Transverse colon (tissue), 4 donors: ENCODE data around the gene NEURL1B. TPM values are rescaled to one million over a fixed set of nuclear protein-coding genes. Genes with fewer than 3 reads are reported as not detected.

Experiments
- DNase-seq: peaks from one replicate; pipeline ENCODE4 v3.0.0-alpha.2; 2019
- H3K27ac ChIP-seq, 4 donors: fragments of 200-600 bp; sonication (generic); 2 replicates each; pipeline ENCODE4 v1.5.1; 2016 to 2018; ENCODE audit warnings: inconsistent platforms in 4 of 4
- H3K27me3 ChIP-seq: fragments of 200-600 bp; sonication (generic); 2 replicates; pipeline ENCODE4 v1.5.1; 2017; ENCODE audit warnings: inconsistent platforms
- H3K36me3 ChIP-seq, 4 donors: fragments of 200-600 bp; sonication (generic); 2 replicates each; pipeline ENCODE4 v1.5.1; 2017 to 2019; ENCODE audit warnings: inconsistent platforms in 4 of 4
- H3K4me1 ChIP-seq, 4 donors: fragments of 200-600 bp; sonication (generic); 2 replicates each; pipeline ENCODE4 v1.5.1; 2017 to 2020; ENCODE audit warnings: inconsistent platforms in 4 of 4
- H3K4me3 ChIP-seq, 4 donors: fragments of 200-600 bp; sonication (generic); 1 replicate in 1 of 4; 2 replicates in 3 of 4; pipeline versions ENCODE4 v1.5.1 to v1.6.1; 2017 to 2019; ENCODE audit warnings: inconsistent platforms in 4 of 4
- H3K9me3 ChIP-seq, 2 donors: fragments of 200-600 bp; sonication (generic); 2 replicates each; pipeline ENCODE4 v1.5.1; 2017 to 2019; ENCODE audit warnings: inconsistent platforms in 2 of 2
- EP300 ChIP-seq: sonication (generic); formaldehyde crosslinking; IDR thresholded peaks from one replicate; pipeline ENCODE4 v1.6.1; 2017; ENCODE audit warnings: antibody characterized with exemption, low read depth
- POLR2A ChIP-seq: fragments of 450-650 bp; IDR thresholded peaks from one replicate; pipeline ENCODE4 v1.6.1; 2016; ENCODE audit warnings: antibody characterized with exemption, mild to moderate bottlenecking, moderate library complexity
- POLR2AphosphoS5 ChIP-seq, 3 donors: sonication (generic); formaldehyde crosslinking; IDR thresholded peaks; one replicate each; pipeline ENCODE4 v1.6.1; 2016; ENCODE audit warnings: antibody characterized with exemption in 3 of 3
- WGBS, 2 donors: methylation state at CpG; one replicate each; pipeline ENCODE4 v1.1.5; 2018; ENCODE audit warnings: low coverage in 1 of 2; 5-methylcytosine and 5-hydroxymethylcytosine counted together
- in situ Hi-C, 4 donors: fragments of 200-750 bp; cut with MboI; loops; one replicate each; pipeline versions ENCODE4 v1.15.0 to v1.15.1; 2017; ENCODE audit warnings: low sequenced_read_pairs in 3 of 4, low pct_ligation_motif_present in 1 of 4, low pct_unique_long_range_greater_than_20kb in 1 of 4
- intact Hi-C: fragments of 100-400 bp; cut with DNase I; formaldehyde crosslinking; loops from one replicate; pipeline ENCODE4 v1.15.1; 2023; ENCODE audit warnings: low total_unique reads
- total RNA-seq, 4 donors: library from RNA; depleted of rRNA; stranded (reverse); fragments of >200 nt; gene quantifications; one replicate each; pipeline ENCODE4 v1.1.0, GENCODE V29; 2016
- TF ChIP-seq, protein P1 (sequence below), 5 experiments: fragments of 200-600 bp in 3 of 5; fragments of 450-650 bp in 2 of 5; sonication (generic) in 3 of 5; IDR thresholded peaks; 1 replicate in 2 of 5; 2 replicates in 3 of 5; pipeline ENCODE4 v1.5.1; 2016 to 2017; ENCODE audit warnings: antibody characterized with exemption in 5 of 5, inconsistent platforms in 3 of 5, mild to moderate bottlenecking in 2 of 5, moderate library complexity in 1 of 5

NEURL1B gene
- total RNA-seq, 4 donors from 2014 or later: 74.6 to 168 (median 94.5) TPM

DNA sequence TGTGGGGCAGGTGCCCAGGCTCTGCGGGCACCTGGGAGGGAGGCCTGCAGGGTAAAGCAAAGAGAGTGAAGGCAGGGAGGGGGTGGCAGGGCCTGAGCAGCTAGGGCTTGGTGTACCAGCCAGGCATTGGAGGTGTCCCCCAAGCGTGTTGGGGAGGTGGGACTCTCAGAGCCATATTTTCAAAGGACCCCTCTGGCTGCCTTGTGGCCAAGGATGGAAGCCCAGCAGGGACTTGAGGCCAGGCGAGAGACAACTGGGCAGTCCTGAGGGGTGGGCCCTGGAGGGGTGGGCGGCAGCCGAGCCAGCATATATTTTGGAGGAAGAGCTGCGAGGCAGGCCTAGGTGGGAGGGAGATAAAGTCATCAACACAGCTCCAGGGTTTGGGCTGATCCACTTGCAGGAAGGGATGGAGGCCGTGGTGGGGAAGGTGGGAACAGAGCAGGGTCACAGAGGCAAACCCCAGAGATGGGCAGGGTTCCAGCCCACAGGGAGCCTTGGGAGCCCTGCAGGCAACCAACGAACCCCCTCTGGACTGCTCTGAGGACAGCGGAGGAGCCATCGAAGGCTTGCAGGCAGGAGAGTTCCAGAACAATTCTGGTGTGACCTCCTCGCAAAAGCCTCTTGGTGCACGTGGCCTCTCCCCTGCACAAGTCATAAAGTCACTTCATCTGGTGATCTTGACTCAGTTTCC, 94.2 kb downstream of the NEURL1B start:
- H3K36me3 ChIP-seq: no peaks in the 10 kb centered on the region
- peak overlapping the region; percentile 85 to 92 (median 90) for H3K27ac ChIP-seq
- DNase-seq: no peak
- intact Hi-C loops: no loop called here
- no peaks in the 10 kb centered on the region for H3K27me3 ChIP-seq
- peaks cover 15 to 50% (median 23%) of the 10 kb centered on the region in 4 donors for H3K4me1 ChIP-seq
- 83 to 90% methylated on average over 6 to 12 of the region's 12 CpGs for WGBS, 2 donors
- TF ChIP-seq POLR2AphosphoS5 (IDR thresholded peaks at IDR 0.05): no peak
- TF ChIP-seq, protein P1, sequence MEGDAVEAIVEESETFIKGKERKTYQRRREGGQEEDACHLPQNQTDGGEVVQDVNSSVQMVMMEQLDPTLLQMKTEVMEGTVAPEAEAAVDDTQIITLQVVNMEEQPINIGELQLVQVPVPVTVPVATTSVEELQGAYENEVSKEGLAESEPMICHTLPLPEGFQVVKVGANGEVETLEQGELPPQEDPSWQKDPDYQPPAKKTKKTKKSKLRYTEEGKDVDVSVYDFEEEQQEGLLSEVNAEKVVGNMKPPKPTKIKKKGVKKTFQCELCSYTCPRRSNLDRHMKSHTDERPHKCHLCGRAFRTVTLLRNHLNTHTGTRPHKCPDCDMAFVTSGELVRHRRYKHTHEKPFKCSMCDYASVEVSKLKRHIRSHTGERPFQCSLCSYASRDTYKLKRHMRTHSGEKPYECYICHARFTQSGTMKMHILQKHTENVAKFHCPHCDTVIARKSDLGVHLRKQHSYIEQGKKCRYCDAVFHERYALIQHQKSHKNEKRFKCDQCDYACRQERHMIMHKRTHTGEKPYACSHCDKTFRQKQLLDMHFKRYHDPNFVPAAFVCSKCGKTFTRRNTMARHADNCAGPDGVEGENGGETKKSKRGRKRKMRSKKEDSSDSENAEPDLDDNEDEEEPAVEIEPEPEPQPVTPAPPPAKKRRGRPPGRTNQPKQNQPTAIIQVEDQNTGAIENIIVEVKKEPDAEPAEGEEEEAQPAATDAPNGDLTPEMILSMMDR (IDR thresholded peaks at IDR 0.05): no peak
- no peak for TF ChIP-seq EP300
- TF ChIP-seq POLR2A: no peak
- no peak overlapping the region for H3K4me3 ChIP-seq
- H3K9me3 ChIP-seq: no peaks in the 10 kb centered on the region
- in situ Hi-C loops: no loop called here

DNA sequence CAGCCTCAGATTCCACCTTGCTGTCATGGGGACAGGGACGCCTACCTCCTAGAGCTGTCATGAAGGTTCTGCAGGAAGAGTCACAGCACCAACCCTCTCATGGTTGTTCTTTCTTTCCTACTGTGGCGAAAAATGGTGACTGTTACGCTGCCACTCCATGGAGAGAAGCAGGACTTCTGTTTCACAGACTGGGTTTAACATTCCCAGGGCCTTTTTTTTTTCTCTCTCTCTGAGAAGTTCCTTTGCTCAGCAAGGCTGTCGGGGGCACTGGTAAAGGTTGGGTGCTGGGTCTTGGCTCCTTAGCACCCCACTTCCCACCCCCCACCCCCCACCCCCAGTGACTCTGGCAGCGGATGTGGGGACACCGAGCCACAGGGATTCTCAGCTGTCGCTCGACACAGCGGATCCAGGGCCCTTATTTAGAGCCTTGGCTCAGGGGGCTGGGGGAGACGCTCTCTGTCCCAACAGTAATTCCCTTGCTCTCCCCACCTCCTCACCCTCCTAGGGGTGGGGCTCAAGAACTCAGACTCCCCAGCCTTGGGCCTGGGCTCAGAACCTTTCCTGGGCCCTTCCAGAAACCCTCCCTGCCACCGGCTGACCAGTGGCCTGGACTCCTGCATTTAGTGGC, 95.6 kb downstream of the NEURL1B start:
- H3K4me3 ChIP-seq: no peak overlapping the region
- in situ Hi-C loops (no loop called here), intact Hi-C loops (no loop called here)
- no peak for DNase-seq
- H3K36me3 ChIP-seq: no peaks in the 10 kb centered on the region
- WGBS, 2 donors: 86 to 100% methylated on average over 1 to 11 of the region's 11 CpGs
- H3K27me3 ChIP-seq: no peaks in the 10 kb centered on the region
- TF ChIP-seq POLR2A: no peak
- TF ChIP-seq POLR2AphosphoS5 (IDR thresholded peaks at IDR 0.05): no peak
- TF ChIP-seq, protein P1 (IDR thresholded peaks at IDR 0.05): no peak
- no peak for TF ChIP-seq EP300
- peak overlapping the region; percentile 70 to 92 (median 90) for H3K27ac ChIP-seq
- H3K9me3 ChIP-seq: no peaks in the 10 kb centered on the region
- peaks cover 19 to 47% (median 32%) of the 10 kb centered on the region in 4 donors for H3K4me1 ChIP-seq

DNA sequence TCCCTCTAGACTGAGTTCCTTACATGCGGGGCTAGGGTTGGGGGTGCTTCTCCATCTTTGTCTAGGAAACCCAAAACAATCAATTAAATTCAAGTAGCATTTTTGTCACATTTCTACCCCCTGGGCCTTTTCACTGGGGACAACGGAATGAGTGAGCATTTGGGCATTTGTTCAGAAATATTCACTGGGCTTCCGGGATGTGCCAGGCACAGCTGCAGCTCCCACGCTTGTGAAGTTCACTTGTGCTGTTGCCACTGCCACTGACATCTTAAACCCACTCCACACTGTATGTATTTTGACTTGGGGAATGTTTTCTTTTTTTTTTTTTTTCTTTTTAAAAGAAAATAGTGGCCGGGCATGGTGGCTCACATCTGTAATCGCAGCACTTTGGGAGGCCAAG, 98.3 kb downstream of the NEURL1B start:
- no peaks in the 10 kb centered on the region for H3K9me3 ChIP-seq
- no peak overlapping the region for H3K4me3 ChIP-seq
- H3K4me1 ChIP-seq: peaks cover 5 to 34% (median 25%) of the 10 kb centered on the region in 4 donors
- peak overlapping the region in 3 of 4 donors; percentile 34 to 81 (median 78) for H3K27ac ChIP-seq
- TF ChIP-seq, protein P1 (IDR thresholded peaks at IDR 0.05): no peak
- TF ChIP-seq EP300: no peak
- no peak for TF ChIP-seq POLR2AphosphoS5 (IDR thresholded peaks at IDR 0.05)
- TF ChIP-seq POLR2A: no peak
- in situ Hi-C loops: no loop called here
- no peak for DNase-seq
- no peaks in the 10 kb centered on the region for H3K27me3 ChIP-seq
- WGBS, 2 donors: 93 to 95% methylated on average over 6 of the region's 6 CpGs
- no peaks in the 10 kb centered on the region for H3K36me3 ChIP-seq
- intact Hi-C loops: no loop called here

DNA sequence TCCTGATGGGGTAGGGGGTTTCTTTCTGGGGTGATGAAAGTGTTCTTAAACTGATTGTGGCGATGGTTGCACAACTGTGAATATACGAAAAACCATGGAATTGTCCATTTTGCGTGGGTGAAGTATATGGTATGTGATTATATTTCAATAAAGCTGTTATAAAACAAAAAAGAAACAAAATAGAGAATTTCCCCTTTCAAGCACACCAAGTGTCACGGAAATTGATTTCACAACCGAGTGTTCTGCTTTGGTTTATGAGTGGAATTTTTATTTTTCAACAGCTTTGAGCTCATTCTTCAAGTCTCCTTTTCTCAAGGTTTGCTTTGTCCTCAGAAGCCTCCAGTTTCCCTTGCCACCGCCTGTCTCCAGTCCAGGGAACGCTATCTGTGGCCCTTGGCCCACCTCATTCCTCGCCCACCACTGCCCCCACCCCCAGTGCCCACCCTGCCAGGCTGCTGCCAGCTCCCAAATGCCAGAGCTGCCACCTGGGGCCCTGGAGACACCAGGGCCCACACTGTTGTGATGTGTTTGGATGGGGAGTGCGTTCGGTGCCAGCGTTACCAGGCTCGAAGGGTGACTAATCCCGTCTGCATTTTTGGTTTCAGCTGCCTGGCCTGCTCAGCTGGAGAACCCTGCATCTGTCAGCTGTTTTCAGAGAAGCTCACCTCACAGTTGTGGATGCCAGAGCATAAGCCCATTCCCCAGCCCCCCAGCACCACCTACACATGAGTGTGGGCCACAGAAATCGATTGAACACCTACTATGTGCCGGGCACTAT, 99.6 kb downstream of the NEURL1B start:
- Histone ChIP-seq H3K27me3 (no peaks in the 10 kb centered on the region), H3K4me3 (no peak overlapping the region), H3K27ac (peak overlapping the region; percentile 78 to 84 (median 82)), H3K36me3 (no peaks in the 10 kb centered on the region), H3K4me1 (peaks cover 4 to 30% (median 20%) of the 10 kb centered on the region in 4 donors), H3K9me3 (no peaks in the 10 kb centered on the region)
- intact Hi-C loops: no loop called here
- TF ChIP-seq POLR2A (no peak), EP300 (no peak), POLR2AphosphoS5 (IDR thresholded peaks at IDR 0.05) (peak; percentile 42 to 63 (median 62))
- TF ChIP-seq, protein P1 (IDR thresholded peaks at IDR 0.05): no peak
- DNase-seq: peak; percentile 60
- WGBS, 2 donors: 66 to 70% methylated on average over 5 to 15 of the region's 15 CpGs
- in situ Hi-C loops: no loop called here
